NB4 (cell line): ENCODE results near the gene MGRN1.

Experiments used
- DNase-seq: peaks from one replicate; pipeline ENCODE4 v3.0.0; 2010; ENCODE audit warnings: low read depth
- H3K4me3 ChIP-seq: one replicate; pipeline ENCODE4 v1.5.1; 2011; ENCODE audit warnings: mild to moderate bottlenecking, low read depth, low read length, moderate library complexity
- CTCF ChIP-seq: IDR thresholded peaks from one replicate; pipeline ENCODE4 v1.5.1; 2012; ENCODE audit warnings: low read depth, low read length
- MYC ChIP-seq: IDR thresholded peaks from 2 replicates; pipeline ENCODE4 v1.6.1; 2011; ENCODE audit warnings: low read depth, low read length
- POLR2A ChIP-seq: IDR thresholded peaks from 2 replicates; pipeline ENCODE4 v1.6.1; 2011; ENCODE audit warnings: mild to moderate bottlenecking; ENCODE audit not compliant: insufficient read length; ENCODE audit errors: extremely low read depth
- TF ChIP-seq, protein P1 (sequence below): IDR thresholded peaks from 2 replicates; pipeline ENCODE4 v1.6.1; 2011; ENCODE audit warnings: low read depth, low read length

Gene MGRN1

DNA sequence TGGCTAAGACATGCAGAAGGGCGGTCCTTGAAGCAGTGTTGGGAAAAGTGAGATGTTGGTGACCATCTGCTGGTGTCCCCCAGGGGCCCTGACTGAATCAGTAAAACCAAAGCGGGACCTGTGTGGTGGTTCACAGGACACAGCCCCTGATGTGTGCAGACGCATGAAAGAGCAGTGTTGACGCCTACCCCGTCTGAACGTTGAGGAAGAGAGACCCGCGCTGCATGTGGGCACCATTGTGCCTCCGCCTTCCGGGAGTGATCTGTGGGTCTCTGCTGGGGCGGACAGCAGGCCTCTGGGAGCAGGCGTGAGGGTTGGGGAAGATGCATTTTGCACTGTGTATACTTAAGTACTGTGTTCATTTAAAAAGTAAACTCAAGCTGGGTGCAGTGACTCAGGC, 31.6 kb downstream of the MGRN1 start:
- H3K4me3 ChIP-seq, result no peak overlapping the region
- no peak for DNase-seq
- TF ChIP-seq POLR2A (no peak), CTCF (no peak), MYC (no peak)
- TF ChIP-seq, protein P1, sequence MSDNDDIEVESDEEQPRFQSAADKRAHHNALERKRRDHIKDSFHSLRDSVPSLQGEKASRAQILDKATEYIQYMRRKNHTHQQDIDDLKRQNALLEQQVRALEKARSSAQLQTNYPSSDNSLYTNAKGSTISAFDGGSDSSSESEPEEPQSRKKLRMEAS, result no peak

GRCh38 chr16:4656695-4657686, 32.4 kb downstream of the MGRN1 start:
- no peak overlapping the region for H3K4me3 ChIP-seq
- no peak for DNase-seq
- TF ChIP-seq, protein P1, result no peak
- no peak for TF ChIP-seq POLR2A
- TF ChIP-seq CTCF, result no peak
- no peak for TF ChIP-seq MYC

GRCh38 chr16:4659363-4660353, 35.0 kb downstream of the MGRN1 start:
- TF ChIP-seq, protein P1, result no peak
- TF ChIP-seq MYC, result no peak
- no peak for TF ChIP-seq POLR2A
- TF ChIP-seq CTCF, result no peak
- H3K4me3 ChIP-seq, result no peak overlapping the region
- no peak for DNase-seq

DNA sequence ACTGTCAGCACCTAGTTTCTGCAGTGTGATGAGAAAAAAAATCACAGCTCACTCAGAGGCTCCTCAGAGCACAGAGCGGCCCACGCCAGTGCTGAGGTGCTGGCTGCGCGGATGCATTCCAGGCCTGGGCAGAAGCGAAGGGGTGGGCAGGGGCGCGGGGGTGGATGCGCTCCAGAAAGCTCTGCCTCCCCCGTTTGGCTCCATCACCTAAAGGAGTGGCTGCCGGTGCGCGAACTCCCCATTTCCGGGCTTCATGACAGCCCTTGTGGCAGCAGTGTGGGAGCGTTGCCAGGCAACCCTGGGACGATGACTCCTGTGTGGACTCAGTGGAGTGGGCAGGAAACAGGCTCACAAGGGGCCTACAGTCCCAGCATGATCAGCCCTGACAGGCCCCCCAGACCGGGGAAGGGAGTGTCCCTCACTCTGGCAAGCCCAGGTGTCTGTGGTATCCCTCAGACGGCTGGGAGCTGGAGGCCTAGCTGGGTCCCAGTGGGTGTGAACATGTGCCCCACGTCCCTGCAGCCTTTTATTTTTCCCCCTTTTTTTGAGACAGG, 35.9 kb downstream of the MGRN1 start:
- no peak for DNase-seq
- H3K4me3 ChIP-seq, result no peak overlapping the region
- TF ChIP-seq, protein P1, result no peak
- TF ChIP-seq CTCF (no peak), POLR2A (no peak), MYC (no peak)

- TF ChIP-seq POLR2A, result no peak
- no peak for TF ChIP-seq CTCF
- no peak for TF ChIP-seq MYC
- TF ChIP-seq, protein P1, result no peak
- DNase-seq, result no peak
- no peak overlapping the region for H3K4me3 ChIP-seq
Observed at GRCh38 chr16:4661661-4662060, 37.0 kb downstream of the MGRN1 start.
